OCI-LY1 (cell line): Measurements from ENCODE around the gene RFX1.

Source experiments
- EZH2 ChIP-seq: fragments of 200-600 bp; sonication (generic), shearing (Covaris generic); IDR thresholded peaks from 2 replicates; pipeline ENCODE4 v1.8.0; 2017; ENCODE audit warnings: borderline replicate concordance, mixed run types, mild to moderate bottlenecking, antibody characterized with exemption, low read length, moderate library complexity, mixed read lengths
- TF ChIP-seq, protein P1 (sequence below): fragments of 200-600 bp; sonication (generic), shearing (Covaris generic); IDR thresholded peaks from 2 replicates; pipeline ENCODE4 v1.5.1; 2017; ENCODE audit warnings: mild to moderate bottlenecking, antibody characterized with exemption, low read length, moderate library complexity, mixed read lengths

DNA sequence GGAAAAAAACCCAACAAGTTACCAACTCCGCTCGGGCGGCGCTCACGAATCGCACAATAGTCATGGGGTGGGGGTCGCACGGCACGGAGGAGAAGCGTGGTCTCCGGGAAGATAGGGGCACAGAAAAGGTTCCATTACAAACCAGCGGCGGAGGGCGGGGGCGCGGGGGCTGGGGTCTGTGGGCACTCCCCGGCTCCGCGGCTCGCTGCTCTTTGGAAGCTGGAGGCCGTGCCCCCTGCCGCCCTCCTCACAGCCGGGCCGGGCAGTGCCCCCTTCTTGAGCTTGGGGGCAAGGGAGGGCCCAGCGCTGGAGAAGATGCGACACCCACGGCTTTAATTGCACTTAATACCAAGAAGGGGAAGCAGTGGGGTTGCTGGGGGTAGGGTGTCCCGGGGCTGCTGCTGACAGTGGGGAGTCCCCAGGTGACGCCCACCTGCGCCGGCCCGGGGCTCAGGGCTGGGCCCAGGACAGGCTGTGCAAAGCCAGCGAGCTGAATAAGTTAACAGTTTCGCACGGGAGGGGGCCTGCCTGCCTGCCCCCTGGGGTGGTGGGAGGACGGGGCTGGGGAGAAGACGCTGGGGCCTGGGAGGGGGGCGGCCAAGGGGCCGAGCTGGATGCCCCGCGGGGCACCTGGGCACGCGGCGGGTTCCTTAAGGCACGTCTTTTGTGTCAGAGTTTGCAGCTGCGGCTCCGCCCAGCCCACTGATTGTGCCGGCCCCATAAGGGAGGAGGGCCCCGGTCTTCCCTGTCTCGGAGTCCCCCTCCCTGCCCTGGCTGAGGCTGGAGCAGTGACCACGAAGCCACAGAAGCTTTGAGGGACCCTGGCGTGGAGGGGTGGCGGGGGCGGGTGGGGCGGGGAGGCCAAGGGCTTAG, 44.1 kb downstream of the RFX1 start:
- TF ChIP-seq, protein P1, sequence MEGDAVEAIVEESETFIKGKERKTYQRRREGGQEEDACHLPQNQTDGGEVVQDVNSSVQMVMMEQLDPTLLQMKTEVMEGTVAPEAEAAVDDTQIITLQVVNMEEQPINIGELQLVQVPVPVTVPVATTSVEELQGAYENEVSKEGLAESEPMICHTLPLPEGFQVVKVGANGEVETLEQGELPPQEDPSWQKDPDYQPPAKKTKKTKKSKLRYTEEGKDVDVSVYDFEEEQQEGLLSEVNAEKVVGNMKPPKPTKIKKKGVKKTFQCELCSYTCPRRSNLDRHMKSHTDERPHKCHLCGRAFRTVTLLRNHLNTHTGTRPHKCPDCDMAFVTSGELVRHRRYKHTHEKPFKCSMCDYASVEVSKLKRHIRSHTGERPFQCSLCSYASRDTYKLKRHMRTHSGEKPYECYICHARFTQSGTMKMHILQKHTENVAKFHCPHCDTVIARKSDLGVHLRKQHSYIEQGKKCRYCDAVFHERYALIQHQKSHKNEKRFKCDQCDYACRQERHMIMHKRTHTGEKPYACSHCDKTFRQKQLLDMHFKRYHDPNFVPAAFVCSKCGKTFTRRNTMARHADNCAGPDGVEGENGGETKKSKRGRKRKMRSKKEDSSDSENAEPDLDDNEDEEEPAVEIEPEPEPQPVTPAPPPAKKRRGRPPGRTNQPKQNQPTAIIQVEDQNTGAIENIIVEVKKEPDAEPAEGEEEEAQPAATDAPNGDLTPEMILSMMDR: no peak
- TF ChIP-seq EZH2: no peak
